Activated T-helper 1 cell treated with anti-CD3 and anti-CD28 coated beads, Interleukin-12 subunit alpha, Interleukin-12 subunit beta, Interleukin-2, Interleukin-4 antibody, amounts not matched to agents 30 ng/mL and 10 ng/mL and 1 ng/mL, durations not matched to agents 14 hours and 24 hours and 36 hours (primary cell): ENCODE results near the gene HTR6. TPM values are rescaled to one million over a fixed set of nuclear protein-coding genes. Genes with fewer than 3 reads are reported as not detected.
"Not testable (repeated sequence)": the region's sequence is repeated elsewhere in the genome, so short reads cannot be mapped to it uniquely, and the experiment has no call there.

Experiments
- DNase-seq: peaks from one replicate; pipeline ENCODE4 v3.0.0; 2021; ENCODE audit warnings: low spot score
- H3K27ac Mint-ChIP-seq: one replicate; pipeline ENCODE4 v1.8.0; 2021; ENCODE audit warnings: mild to moderate bottlenecking, mixed read lengths
- H3K27me3 Mint-ChIP-seq: one replicate; pipeline ENCODE4 v1.8.0; 2022; ENCODE audit warnings: mild to moderate bottlenecking, moderate library complexity, mixed read lengths; ENCODE audit not compliant: insufficient read depth
- H3K36me3 Mint-ChIP-seq: one replicate; pipeline ENCODE4 v1.8.0; 2021; ENCODE audit warnings: low read depth, mixed read lengths
- H3K4me1 Mint-ChIP-seq: one replicate; pipeline ENCODE4 v1.8.0; 2021; ENCODE audit warnings: low read depth, mixed read lengths
- H3K4me3 Mint-ChIP-seq: one replicate; pipeline ENCODE4 v1.8.0; 2021; ENCODE audit warnings: mild to moderate bottlenecking, moderate library complexity, mixed read lengths
- H3K9me3 Mint-ChIP-seq: one replicate; pipeline ENCODE4 v1.8.0; 2021; ENCODE audit warnings: mixed read lengths
- intact Hi-C: fragments of 100-400 bp; cut with micrococcal nuclease; formaldehyde crosslinking; loops from one replicate; pipeline ENCODE4 v1.15.1; 2024
- total RNA-seq: library from RNA; stranded (reverse); gene quantifications from 2 replicates; pipeline ENCODE4 v1.2.3, GENCODE V29; 2022

HTR6 gene
- total RNA-seq, 1 donor from 2014 or later = not detected

- not testable (repeated sequence) for H3K9me3 Mint-ChIP-seq
These were observed 34.5 kb upstream of the HTR6 start for GRCh38 chr1:19630192-19630591.

DNA sequence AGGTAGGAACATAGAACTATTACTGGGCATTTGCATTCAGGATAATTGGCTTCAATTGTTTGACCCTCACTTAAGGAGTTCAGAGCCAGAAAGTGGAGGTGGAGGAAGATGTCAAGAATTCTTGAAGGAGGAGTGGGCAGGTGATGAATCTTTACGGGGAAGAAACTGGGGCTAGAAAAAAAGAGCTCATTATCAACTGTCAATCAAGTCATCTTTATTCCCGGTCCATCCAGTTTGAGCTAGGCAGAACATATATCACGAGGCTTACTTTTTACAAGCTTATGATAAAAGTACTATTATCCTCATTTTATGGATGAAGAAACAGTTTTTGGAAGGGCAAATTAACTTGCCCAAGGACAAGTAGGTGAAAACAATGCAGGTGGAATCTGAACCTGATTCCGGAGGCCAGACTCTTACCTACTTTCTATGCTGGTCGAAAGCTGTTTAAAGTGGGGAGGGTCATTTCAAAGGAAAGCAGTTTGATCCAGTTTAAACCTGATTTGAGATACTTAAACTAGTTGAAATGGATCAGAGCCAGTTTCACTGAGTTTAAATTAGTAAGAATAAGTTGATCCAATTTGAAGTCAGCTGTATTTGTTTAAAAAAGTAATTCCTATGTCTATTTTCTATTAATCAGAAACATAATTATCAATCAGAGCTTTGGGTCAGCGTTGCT is 33.8 kb upstream of the HTR6 start:
- DNase-seq = no peak
- no peaks in the 10 kb centered on the region for H3K9me3 Mint-ChIP-seq
- H3K4me3 Mint-ChIP-seq = no peak overlapping the region
- H3K27me3 Mint-ChIP-seq = peaks cover 2% of the 10 kb centered on the region
- no peak overlapping the region for H3K27ac Mint-ChIP-seq
- intact Hi-C loops = no loop called here
- no peaks in the 10 kb centered on the region for H3K4me1 Mint-ChIP-seq
- H3K36me3 Mint-ChIP-seq = peaks cover 13% of the 10 kb centered on the region

More at GRCh38 chr1:19630192-19630591, 34.5 kb upstream of the HTR6 start:
- intact Hi-C loops, H3K4me1 Mint-ChIP-seq, H3K27ac Mint-ChIP-seq, H3K4me3 Mint-ChIP-seq, DNase-seq, H3K27me3 Mint-ChIP-seq: not testable (repeated sequence)
- peaks cover 14% of the 10 kb centered on the region for H3K36me3 Mint-ChIP-seq

- Mint-ChIP-seq H3K4me3 (no peak overlapping the region), H3K27me3 (peaks cover 2% of the 10 kb centered on the region), H3K27ac (no peak overlapping the region), H3K4me1 (no peaks in the 10 kb centered on the region), H3K9me3 (no peaks in the 10 kb centered on the region), H3K36me3 (peaks cover 4% of the 10 kb centered on the region)
- intact Hi-C loops = no loop called here
- no peak for DNase-seq
These were observed 32.5 kb upstream of the HTR6 start for GRCh38 chr1:19632211-19632610.

DNA sequence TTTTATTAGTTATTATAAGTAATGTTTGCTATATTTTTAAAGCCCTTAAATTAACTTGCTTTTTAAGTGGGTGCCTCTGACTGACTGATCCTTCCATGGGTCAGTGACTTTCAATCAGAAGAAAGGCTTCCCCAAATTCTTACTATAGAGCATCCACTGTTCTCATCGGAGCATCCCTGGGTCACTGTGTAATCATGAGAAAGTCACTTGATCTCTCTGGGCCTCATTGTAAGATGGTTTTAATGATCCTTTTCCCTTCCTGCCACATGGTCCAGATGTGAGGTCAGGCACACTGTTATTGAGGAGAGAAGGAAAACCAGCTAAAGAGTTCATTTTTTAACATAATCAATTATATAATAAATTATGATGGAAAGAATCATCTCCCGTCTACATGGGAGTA is 31.6 kb upstream of the HTR6 start:
- Mint-ChIP-seq H3K4me1 (no peaks in the 10 kb centered on the region), H3K36me3 (peaks cover 1% of the 10 kb centered on the region), H3K4me3 (no peak overlapping the region), H3K9me3 (no peaks in the 10 kb centered on the region), H3K27me3 (peaks cover 2% of the 10 kb centered on the region), H3K27ac (no peak overlapping the region)
- intact Hi-C loops = no loop called here
- no peak for DNase-seq

DNA sequence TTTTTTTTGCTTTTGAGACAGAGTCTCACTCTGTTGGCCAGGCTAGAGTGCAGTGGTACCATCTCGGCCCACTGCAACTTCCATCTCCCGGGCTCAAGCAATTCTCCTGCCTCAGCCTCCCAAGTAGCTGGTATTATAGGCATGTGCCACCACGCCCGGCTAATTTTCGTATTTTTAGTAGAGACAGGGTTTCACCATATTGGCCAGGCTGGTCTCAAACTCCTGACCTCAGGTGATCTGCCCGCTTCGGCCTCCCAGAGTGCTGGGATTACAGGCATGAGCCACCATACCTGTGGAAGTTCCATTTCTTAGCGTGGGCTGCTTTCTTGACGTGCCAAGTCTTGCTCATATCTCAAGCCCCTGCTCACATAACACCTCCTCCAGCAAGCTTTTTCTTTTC is 29.6 kb upstream of the HTR6 start:
- DNase-seq, H3K4me3 Mint-ChIP-seq, H3K4me1 Mint-ChIP-seq, H3K36me3 Mint-ChIP-seq, H3K9me3 Mint-ChIP-seq, H3K27ac Mint-ChIP-seq, intact Hi-C loops, H3K27me3 Mint-ChIP-seq: not testable (repeated sequence)

DNA sequence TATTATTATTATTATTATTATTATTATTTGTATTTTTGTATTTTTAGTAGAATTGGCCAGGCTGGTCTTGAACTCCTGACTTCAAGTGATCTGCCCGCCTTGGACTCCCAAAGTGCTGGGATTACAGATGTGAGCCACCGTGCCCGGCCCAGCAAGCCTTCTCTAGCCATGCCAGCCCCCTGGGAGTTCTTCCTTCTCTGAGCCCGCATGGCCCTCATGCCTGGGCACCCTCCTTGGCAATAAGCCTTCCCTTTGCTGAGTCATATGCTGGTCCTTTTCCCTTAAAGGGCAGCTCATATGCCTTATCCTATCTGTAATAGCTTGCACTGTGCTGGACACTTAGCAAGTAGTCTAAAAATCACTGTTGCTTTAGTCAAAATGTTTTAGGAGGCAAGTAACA is 29.0 kb upstream of the HTR6 start:
- intact Hi-C loops = no loop called here
- Mint-ChIP-seq H3K27me3 (peaks cover 2% of the 10 kb centered on the region), H3K9me3 (no peaks in the 10 kb centered on the region), H3K36me3 (no peaks in the 10 kb centered on the region), H3K4me1 (no peaks in the 10 kb centered on the region), H3K27ac (no peak overlapping the region), H3K4me3 (no peak overlapping the region)
- no peak for DNase-seq

- Mint-ChIP-seq H3K36me3 (no peaks in the 10 kb centered on the region), H3K27ac (no peak overlapping the region), H3K4me3 (no peak overlapping the region), H3K27me3 (peaks cover 5% of the 10 kb centered on the region), H3K4me1 (no peaks in the 10 kb centered on the region), H3K9me3 (no peaks in the 10 kb centered on the region)
- intact Hi-C loops = no loop called here
- DNase-seq = no peak
These were observed 28.6 kb upstream of the HTR6 start for GRCh38 chr1:19636065-19636464.

DNA sequence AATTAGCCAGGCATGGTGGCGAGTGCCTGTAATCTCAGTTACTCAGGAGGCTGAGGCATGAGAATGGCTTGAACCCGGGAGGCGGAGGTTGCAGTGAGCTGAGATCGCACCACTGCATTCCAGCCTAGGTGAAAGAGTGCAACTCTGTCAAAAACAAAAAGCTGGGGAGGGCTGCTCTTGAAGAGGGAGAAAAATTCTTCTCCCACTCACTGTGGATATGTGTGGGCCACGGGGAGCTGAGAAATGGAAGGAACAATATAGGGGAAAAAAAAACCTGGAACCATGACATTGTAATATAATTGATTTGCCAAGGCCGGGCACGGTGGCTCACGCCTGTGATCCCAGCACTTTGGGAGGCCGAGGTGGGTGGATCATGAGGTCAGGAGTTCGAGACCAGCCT is 27.9 kb upstream of the HTR6 start:
- H3K4me1 Mint-ChIP-seq, intact Hi-C loops, DNase-seq, H3K9me3 Mint-ChIP-seq, H3K4me3 Mint-ChIP-seq, H3K36me3 Mint-ChIP-seq, H3K27ac Mint-ChIP-seq: not testable (repeated sequence)
- H3K27me3 Mint-ChIP-seq = peaks cover 12% of the 10 kb centered on the region

- no peaks in the 10 kb centered on the region for H3K36me3 Mint-ChIP-seq
- no peaks in the 10 kb centered on the region for H3K9me3 Mint-ChIP-seq
- H3K27ac Mint-ChIP-seq = no peak overlapping the region
- H3K4me3 Mint-ChIP-seq = no peak overlapping the region
- peaks cover 19% of the 10 kb centered on the region for H3K27me3 Mint-ChIP-seq
- intact Hi-C loops = no loop called here
- no peak for DNase-seq
- no peaks in the 10 kb centered on the region for H3K4me1 Mint-ChIP-seq
These were observed 27.1 kb upstream of the HTR6 start for GRCh38 chr1:19637606-19638005.

GRCh38 chr1:19639228-19639627 is 25.4 kb upstream of the HTR6 start:
- intact Hi-C loops = not testable (repeated sequence)

GRCh38 chr1:19639999-19640362 is 24.7 kb upstream of the HTR6 start:
- DNase-seq = no peak
- Mint-ChIP-seq H3K4me3 (no peak overlapping the region), H3K9me3 (no peaks in the 10 kb centered on the region), H3K4me1 (peaks cover 9% of the 10 kb centered on the region), H3K36me3 (no peaks in the 10 kb centered on the region), H3K27ac (no peak overlapping the region), H3K27me3 (peaks cover 24% of the 10 kb centered on the region)
- intact Hi-C loops = loop anchor here (5.0 kb wide), 1 partner anchor 388 kb away; the partner anchor contains the start of genes EMC1 and MRTO4

More at GRCh38 chr1:19639228-19639627, 25.4 kb upstream of the HTR6 start:
- H3K9me3 Mint-ChIP-seq, DNase-seq, H3K36me3 Mint-ChIP-seq, H3K4me3 Mint-ChIP-seq, H3K4me1 Mint-ChIP-seq, H3K27ac Mint-ChIP-seq: not testable (repeated sequence)
- H3K27me3 Mint-ChIP-seq = peaks cover 26% of the 10 kb centered on the region

DNA sequence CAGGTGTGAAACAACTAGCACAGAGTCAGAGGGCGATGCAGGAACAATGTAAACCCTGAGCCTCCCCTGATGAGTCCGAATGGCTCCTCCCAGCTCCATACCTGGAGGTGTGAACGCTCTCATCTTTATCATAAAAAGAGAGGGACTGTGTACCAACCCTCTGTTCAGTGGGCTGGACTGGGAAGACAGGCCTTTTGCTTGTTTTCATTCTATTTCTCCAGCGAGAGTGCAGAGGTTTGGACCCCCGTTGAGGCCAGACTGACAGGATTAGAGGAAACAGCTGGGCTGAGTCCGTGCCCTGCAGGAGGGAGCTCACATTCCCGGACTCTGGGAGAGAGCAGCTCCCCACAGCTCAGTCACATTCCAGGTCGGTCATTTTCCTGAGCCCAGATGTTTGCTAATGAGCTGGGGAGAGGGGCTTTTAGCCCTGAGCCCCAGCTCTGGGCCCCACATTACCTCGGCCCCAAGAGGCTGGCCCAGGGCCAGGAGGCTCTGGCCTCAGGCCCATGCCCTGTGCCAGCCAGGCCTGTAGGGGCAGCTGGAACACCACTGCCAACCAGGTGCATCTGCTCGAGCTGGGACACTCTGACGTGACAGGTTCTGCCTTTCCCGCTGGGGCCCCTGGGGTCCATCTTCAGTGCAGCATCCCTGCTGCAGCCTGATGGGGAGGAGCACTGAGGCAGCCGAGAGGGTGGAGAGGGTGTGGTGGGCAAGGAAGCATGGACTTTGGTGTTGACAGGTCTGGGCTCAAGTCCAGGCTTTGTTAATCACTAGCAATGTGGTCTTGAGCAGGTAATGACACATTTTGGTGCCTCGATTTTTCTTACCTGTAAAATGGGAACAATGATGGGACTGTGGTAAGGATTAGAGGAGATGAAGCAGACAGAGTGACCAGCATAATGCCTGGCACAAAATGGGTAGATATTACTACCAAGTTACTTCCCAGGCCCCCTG is 24.0 kb upstream of the HTR6 start:
- intact Hi-C loops = loop anchor here (5.0 kb wide), 1 partner anchor 388 kb away; the partner anchor contains the start of genes EMC1 and MRTO4
- peaks cover 24% of the 10 kb centered on the region for H3K27me3 Mint-ChIP-seq
- no peaks in the 10 kb centered on the region for H3K36me3 Mint-ChIP-seq
- no peak overlapping the region for H3K4me3 Mint-ChIP-seq
- H3K27ac Mint-ChIP-seq = no peak overlapping the region
- peaks cover 9% of the 10 kb centered on the region for H3K4me1 Mint-ChIP-seq
- no peak for DNase-seq
- H3K9me3 Mint-ChIP-seq = no peaks in the 10 kb centered on the region

- Mint-ChIP-seq H3K27ac (peak overlapping the region; percentile 73), H3K4me1 (peaks cover 33% of the 10 kb centered on the region), H3K36me3 (no peaks in the 10 kb centered on the region), H3K4me3 (peak overlapping the region; percentile 84), H3K27me3 (peaks cover 24% of the 10 kb centered on the region), H3K9me3 (no peaks in the 10 kb centered on the region)
- no peak for DNase-seq
- intact Hi-C loops = loop anchor here (5.0 kb wide), 1 partner anchor 391 kb away; the partner anchor contains the start of genes EMC1 and MRTO4
These were observed 21.6 kb upstream of the HTR6 start for GRCh38 chr1:19643121-19643520.
